K562 (cell line): ENCODE data around the gene CNGA4. TPM values are rescaled to one million over a fixed set of nuclear protein-coding genes. Genes with fewer than 3 reads are reported as not detected.
A peak's percentile ranks its signal among the peaks of the same experiment; 100 is the strongest.

Experiments
- ATF7 ChIP-seq: fragments of 450-650 bp; IDR thresholded peaks from 2 replicates; pipeline ENCODE4 v1.7.1; 2014; ENCODE audit warnings: mild to moderate bottlenecking, moderate library complexity
- C11orf30 ChIP-seq: fragments of 450-650 bp; IDR thresholded peaks from 2 replicates; pipeline ENCODE4 v1.6.1; 2016; ENCODE audit warnings: low read depth, mild to moderate bottlenecking
- CBX1 ChIP-seq: sonication (generic); IDR thresholded peaks from 2 replicates; pipeline ENCODE4 v1.6.1; 2016; ENCODE audit warnings: antibody characterized with exemption, low read depth, mild to moderate bottlenecking
- CTBP1 ChIP-seq: fragments of 450-650 bp; IDR thresholded peaks from 2 replicates; pipeline ENCODE4 v1.6.1; 2016; ENCODE audit warnings: borderline replicate concordance
- EGR1 ChIP-seq: fragments of 450-650 bp; conservative IDR thresholded peaks from 2 replicates; pipeline ENCODE4 v1.6.1; 2017; ENCODE audit warnings: mild to moderate bottlenecking
- HDAC1 ChIP-seq, 2 experiments: fragments of 450-650 bp; IDR thresholded peaks; 2 replicates each; pipeline ENCODE4 v1.6.1; 2016 to 2017; ENCODE audit warnings: inconsistent platforms in 1 of 2, mild to moderate bottlenecking in 1 of 2, moderate library complexity in 1 of 2
- HLTF ChIP-seq: fragments of 450-650 bp; IDR thresholded peaks from 2 replicates; pipeline ENCODE4 v1.6.1; 2016
- KDM5B ChIP-seq: fragments of 200-600 bp; sonication (generic); IDR thresholded peaks from 2 replicates; pipeline ENCODE4 v1.6.1; 2012; ENCODE audit warnings: low read depth, mild to moderate bottlenecking, moderate library complexity, low read length, control low read depth, inconsistent platforms; ENCODE audit not compliant: insufficient replicate concordance
- MBD2 ChIP-seq: sonication (generic); IDR thresholded peaks from 2 replicates; pipeline ENCODE4 v1.6.1; 2016; ENCODE audit warnings: low read depth, borderline replicate concordance
- PHF20 ChIP-seq: fragments of 450-650 bp; IDR thresholded peaks from 2 replicates; pipeline ENCODE4 v1.6.1; 2018; ENCODE audit not compliant: partially characterized antibody
- PHF8 ChIP-seq: fragments of 200-600 bp; sonication (generic); IDR thresholded peaks from 2 replicates; pipeline ENCODE4 v1.6.1; 2012; ENCODE audit warnings: mixed run types, mild to moderate bottlenecking, inconsistent platforms, low read length, moderate library complexity, borderline replicate concordance
- PML ChIP-seq: IDR thresholded peaks from 2 replicates; pipeline ENCODE4 v1.6.1; 2012; ENCODE audit warnings: low read length, inconsistent platforms
- POLR2A ChIP-seq: fragments of 450-650 bp; conservative IDR thresholded peaks from 2 replicates; pipeline ENCODE4 v1.6.1; 2016
- RB1 ChIP-seq: fragments of 450-650 bp; IDR thresholded peaks from 2 replicates; pipeline ENCODE4 v1.6.1; 2017; ENCODE audit warnings: low read depth, mild to moderate bottlenecking
- SOX6 ChIP-seq: fragments of 450-650 bp; IDR thresholded peaks from 2 replicates; pipeline ENCODE4 v1.6.1; 2014; ENCODE audit warnings: mild to moderate bottlenecking
- SP2 ChIP-seq: IDR thresholded peaks from 2 replicates; pipeline ENCODE4 v1.6.1; 2011; ENCODE audit warnings: mild to moderate bottlenecking, low read depth, low read length, moderate library complexity; ENCODE audit not compliant: poor library complexity, severe bottlenecking; ENCODE audit errors: extremely low read depth
- TOE1 ChIP-seq, 2 experiments: fragments of 450-650 bp in 1 of 2; sonication (generic) in 1 of 2; formaldehyde crosslinking in 1 of 2; IDR thresholded peaks; 2 replicates each; pipeline versions ENCODE4 v1.7.1 to v1.8.0; 2016 to 2022; ENCODE audit warnings: borderline replicate concordance in 2 of 2, mild to moderate bottlenecking in 2 of 2, antibody characterized with exemption in 1 of 2, inconsistent platforms in 1 of 2, low read depth in 1 of 2, missing genetic modification reagents in 1 of 2, moderate library complexity in 1 of 2
- ZNF384 ChIP-seq: IDR thresholded peaks from 2 replicates; pipeline ENCODE4 v1.6.1; 2012; ENCODE audit warnings: low read depth, low read length, improper control_type of control experiment
- ZNF766 ChIP-seq: fragments of 200-800 bp; sonication (Bioruptor generic); conservative IDR thresholded peaks from 2 replicates; pipeline ENCODE4 v1.6.1; 2016; ENCODE audit warnings: missing genetic modification characterization, missing compliant biosample characterization
- polyA plus RNA-seq, 8 experiments: library from polyadenylated mRNA; depleted of rRNA in 4 of 8; stranded (reverse) in 5 of 8; unstranded in 3 of 8; fragments of >200 nt; fragmentation: Nextera tagmentation in 2 of 8; fragmentation: Illumina TruSeq in 1 of 8; extraction: Ambion mirVana in 2 of 8; extraction: Trizol in 1 of 8; gene quantifications; 2 replicates each; pipeline versions ENCODE4 v1.2.1 to v1.2.3, GENCODE V29; 2011 to 2014; ENCODE audit warnings: inconsistent platforms in 1 of 8, missing spikeins in 1 of 8
- total RNA-seq, 7 experiments: library from RNA; depleted of rRNA in 6 of 7; stranded (reverse); fragments of >200 nt in 6 of 7; fragmentation: Illumina TruSeq in 2 of 7; extraction: Trizol in 2 of 7; gene quantifications; 2 replicates each; pipeline versions ENCODE4 v1.2.1 to v1.2.3, GENCODE V29; 2011 to 2021; ENCODE audit warnings: low replicate concordance in 1 of 7
- TF ChIP-seq, protein P1 (sequence below), 2 experiments: fragments of 450-650 bp in 1 of 2; IDR thresholded peaks; 2 replicates each; pipeline ENCODE4 v1.6.1; 2011 to 2017; ENCODE audit warnings: low read depth in 2 of 2, antibody characterized with exemption in 1 of 2, borderline replicate concordance in 1 of 2, low read length in 1 of 2, mild to moderate bottlenecking in 1 of 2, mixed read lengths in 1 of 2; ENCODE audit not compliant: control insufficient read depth in 1 of 2
- TF ChIP-seq, protein P2 (sequence below): sonication (generic); IDR thresholded peaks from 2 replicates; pipeline ENCODE4 v1.6.1; 2016
- TF ChIP-seq, protein P3 (sequence below): fragments of 450-650 bp; IDR thresholded peaks from 2 replicates; pipeline ENCODE4 v1.6.1; 2016
- TF ChIP-seq, protein P4 (sequence below): fragments of 250-450 bp; sonication (Bioruptor Pico); IDR thresholded peaks from 2 replicates; pipeline ENCODE4 v1.5.0; 2021

Gene CNGA4
- total and polyA plus RNA-seq, 9 of the 15 experiments (the other 6 are each of a cell fraction or from before 2014, with no cell fraction given) = 0.04 to 0.09 (median 0.06) TPM; not detected in 6

DNA sequence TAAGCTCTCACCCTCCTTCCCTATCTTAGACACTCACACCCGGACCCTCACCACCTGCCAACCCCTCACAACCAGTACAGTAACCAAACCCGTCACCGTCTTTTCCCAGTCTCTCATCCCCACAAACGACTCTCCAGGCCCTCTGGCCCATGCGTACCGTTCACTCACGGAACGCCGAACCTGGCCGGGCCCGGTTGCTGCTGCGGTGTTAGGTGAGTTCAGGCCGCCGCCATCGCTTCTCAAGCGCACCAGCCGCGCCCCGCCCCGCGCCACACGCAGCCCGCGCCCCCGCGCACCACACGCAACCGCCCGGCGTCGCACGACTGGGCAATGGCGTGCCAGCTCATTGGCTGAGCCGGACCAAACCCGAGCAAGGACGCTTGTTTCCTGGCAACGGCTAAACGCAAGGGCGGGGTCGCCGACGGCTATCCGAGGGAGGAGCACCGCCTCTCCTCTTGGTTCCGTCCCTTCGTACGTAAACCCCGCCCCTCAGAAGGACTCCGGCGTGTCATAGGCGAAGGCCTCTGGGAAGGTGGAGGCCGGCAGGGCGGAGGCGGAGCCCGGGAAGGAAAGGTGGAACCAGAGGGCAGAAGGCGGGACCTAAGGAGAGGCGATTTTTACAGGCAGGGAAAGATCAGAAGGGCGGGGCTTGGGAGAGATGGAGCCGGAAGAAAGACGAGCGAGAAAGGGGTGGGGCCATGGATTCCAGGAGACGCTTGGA, 4.3 kb upstream of the CNGA4 start, which contains the start of gene FHIP1B (continued):
- TF ChIP-seq, protein P1, sequence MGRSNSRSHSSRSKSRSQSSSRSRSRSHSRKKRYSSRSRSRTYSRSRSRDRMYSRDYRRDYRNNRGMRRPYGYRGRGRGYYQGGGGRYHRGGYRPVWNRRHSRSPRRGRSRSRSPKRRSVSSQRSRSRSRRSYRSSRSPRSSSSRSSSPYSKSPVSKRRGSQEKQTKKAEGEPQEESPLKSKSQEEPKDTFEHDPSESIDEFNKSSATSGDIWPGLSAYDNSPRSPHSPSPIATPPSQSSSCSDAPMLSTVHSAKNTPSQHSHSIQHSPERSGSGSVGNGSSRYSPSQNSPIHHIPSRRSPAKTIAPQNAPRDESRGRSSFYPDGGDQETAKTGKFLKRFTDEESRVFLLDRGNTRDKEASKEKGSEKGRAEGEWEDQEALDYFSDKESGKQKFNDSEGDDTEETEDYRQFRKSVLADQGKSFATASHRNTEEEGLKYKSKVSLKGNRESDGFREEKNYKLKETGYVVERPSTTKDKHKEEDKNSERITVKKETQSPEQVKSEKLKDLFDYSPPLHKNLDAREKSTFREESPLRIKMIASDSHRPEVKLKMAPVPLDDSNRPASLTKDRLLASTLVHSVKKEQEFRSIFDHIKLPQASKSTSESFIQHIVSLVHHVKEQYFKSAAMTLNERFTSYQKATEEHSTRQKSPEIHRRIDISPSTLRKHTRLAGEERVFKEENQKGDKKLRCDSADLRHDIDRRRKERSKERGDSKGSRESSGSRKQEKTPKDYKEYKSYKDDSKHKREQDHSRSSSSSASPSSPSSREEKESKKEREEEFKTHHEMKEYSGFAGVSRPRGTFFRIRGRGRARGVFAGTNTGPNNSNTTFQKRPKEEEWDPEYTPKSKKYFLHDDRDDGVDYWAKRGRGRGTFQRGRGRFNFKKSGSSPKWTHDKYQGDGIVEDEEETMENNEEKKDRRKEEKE (IDR thresholded peaks at IDR 0.05; ENCODE audit: borderline replicate concordance in 1 of 2, control insufficient read depth in 1 of 2, low read depth in 2 of 2, low read length in 1 of 2) = no peak
- TF ChIP-seq PML = peak; percentile 40; the same call in 1 of the 2 replicates
- TF ChIP-seq KDM5B = peak; percentile 46
- no peak for TF ChIP-seq SP2
- TF ChIP-seq POLR2A = peak; percentile 61
- no peak for TF ChIP-seq ZNF384
- TF ChIP-seq, protein P2, sequence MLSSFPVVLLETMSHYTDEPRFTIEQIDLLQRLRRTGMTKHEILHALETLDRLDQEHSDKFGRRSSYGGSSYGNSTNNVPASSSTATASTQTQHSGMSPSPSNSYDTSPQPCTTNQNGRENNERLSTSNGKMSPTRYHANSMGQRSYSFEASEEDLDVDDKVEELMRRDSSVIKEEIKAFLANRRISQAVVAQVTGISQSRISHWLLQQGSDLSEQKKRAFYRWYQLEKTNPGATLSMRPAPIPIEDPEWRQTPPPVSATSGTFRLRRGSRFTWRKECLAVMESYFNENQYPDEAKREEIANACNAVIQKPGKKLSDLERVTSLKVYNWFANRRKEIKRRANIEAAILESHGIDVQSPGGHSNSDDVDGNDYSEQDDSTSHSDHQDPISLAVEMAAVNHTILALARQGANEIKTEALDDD = no peak
- TF ChIP-seq RB1 = peak; percentile 51; the same call in 1 of the 2 replicates
- peak; percentile 92 for TF ChIP-seq CTBP1
- TF ChIP-seq C11orf30 = peak; percentile 60
- peak; percentile 73; the same call in 1 of the 2 replicates for TF ChIP-seq PHF8
- 0 out of 2 replicates have a peak, but pooled peaks have one; percentile 7 for TF ChIP-seq SOX6
- peak; percentile 87 for TF ChIP-seq ATF7
- TF ChIP-seq, protein P3, sequence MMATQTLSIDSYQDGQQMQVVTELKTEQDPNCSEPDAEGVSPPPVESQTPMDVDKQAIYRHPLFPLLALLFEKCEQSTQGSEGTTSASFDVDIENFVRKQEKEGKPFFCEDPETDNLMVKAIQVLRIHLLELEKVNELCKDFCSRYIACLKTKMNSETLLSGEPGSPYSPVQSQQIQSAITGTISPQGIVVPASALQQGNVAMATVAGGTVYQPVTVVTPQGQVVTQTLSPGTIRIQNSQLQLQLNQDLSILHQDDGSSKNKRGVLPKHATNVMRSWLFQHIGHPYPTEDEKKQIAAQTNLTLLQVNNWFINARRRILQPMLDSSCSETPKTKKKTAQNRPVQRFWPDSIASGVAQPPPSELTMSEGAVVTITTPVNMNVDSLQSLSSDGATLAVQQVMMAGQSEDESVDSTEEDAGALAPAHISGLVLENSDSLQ = peak; percentile 78
- TF ChIP-seq CBX1 = no peak
- TF ChIP-seq PHF20 = peak; percentile 87
- TF ChIP-seq HDAC1 (IDR thresholded peaks at IDR 0.05) = peak in 1 of 2 experiments; percentile 87; a peak in 2 of 4 replicates
- no peak; the same call in 1 of the 2 replicates for TF ChIP-seq MBD2
- TF ChIP-seq, protein P4, sequence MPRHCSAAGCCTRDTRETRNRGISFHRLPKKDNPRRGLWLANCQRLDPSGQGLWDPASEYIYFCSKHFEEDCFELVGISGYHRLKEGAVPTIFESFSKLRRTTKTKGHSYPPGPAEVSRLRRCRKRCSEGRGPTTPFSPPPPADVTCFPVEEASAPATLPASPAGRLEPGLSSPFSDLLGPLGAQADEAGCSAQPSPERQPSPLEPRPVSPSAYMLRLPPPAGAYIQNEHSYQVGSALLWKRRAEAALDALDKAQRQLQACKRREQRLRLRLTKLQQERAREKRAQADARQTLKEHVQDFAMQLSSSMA (CRISPR knock-in tag) = no peak
- peak; percentile 89 for TF ChIP-seq EGR1
- TF ChIP-seq TOE1 (IDR thresholded peaks at IDR 0.05; ENCODE audit: borderline replicate concordance) = 0 out of 2 replicates have a peak, but pooled peaks have one; percentile 41
- TF ChIP-seq TOE1 (CRISPR knock-in tag; IDR thresholded peaks at IDR 0.05; ENCODE audit: borderline replicate concordance, low read depth) = 0 out of 2 replicates have a peak, but pooled peaks have one; percentile 59
- TF ChIP-seq HLTF = peak; percentile 14; the same call in 1 of the 2 replicates
- no peak for TF ChIP-seq ZNF766 (CRISPR knock-in tag)
